Panc1 (cell line): ENCODE results near the gene RNF114. TPM values are rescaled to one million over a fixed set of nuclear protein-coding genes. Genes with fewer than 3 reads are reported as not detected.

Experiments used
- ATAC-seq: fragments of 200-7000 bp; cut with Tn5 transposase; 2 replicates; pipeline ENCODE4 v1.9.1; 2020; ENCODE audit warnings: mild to moderate bottlenecking, moderate library complexity
- BruUV-seq: library from RNA; stranded (reverse); fragments of 400-500 nt; replicated peaks from 2 replicates; lab custom pipeline; 2021; lab: Mats Ljungman, UMichigan
- CTCF ChIA-PET: fragments of 300-600 bp; sonication (Branson Sonifier 250); formaldehyde crosslinking; loops from one replicate; lab custom pipeline; 2022; ENCODE audit warnings: antibody characterized with exemption; lab: Charles Lee
- POLR2A ChIA-PET: fragments of 300-600 bp; sonication (Branson Sonifier 250); formaldehyde crosslinking; loops from one replicate; lab custom pipeline; 2022; ENCODE audit warnings: antibody characterized with exemption; lab: Charles Lee
- DNase-seq: peaks from one replicate; pipeline ENCODE4 v3.0.0-alpha.2; 2010; ENCODE audit warnings: low read depth, low spot score
- H3K27ac ChIP-seq: 2 replicates; pipeline ENCODE4 v1.5.1; 2011; ENCODE audit warnings: mild to moderate bottlenecking, low read length, inconsistent platforms
- H3K27me3 ChIP-seq: fragments of 200-500 bp; sonication (Bioruptor generic); 2 replicates; pipeline ENCODE4 v1.6.0; 2014; ENCODE audit warnings: low read length, inconsistent platforms; ENCODE audit not compliant: control insufficient read depth, insufficient read depth
- H3K36me3 ChIP-seq: fragments of 200-500 bp; sonication (Bioruptor generic); 2 replicates; pipeline ENCODE4 v1.5.1; 2014; ENCODE audit warnings: inconsistent platforms, mild to moderate bottlenecking, low read length, moderate library complexity; ENCODE audit not compliant: control insufficient read depth, insufficient read depth
- H3K4me1 ChIP-seq: 2 replicates; pipeline ENCODE4 v1.5.1; 2011; ENCODE audit warnings: inconsistent platforms, mild to moderate bottlenecking, low read length, moderate library complexity; ENCODE audit not compliant: control insufficient read depth, insufficient read depth
- H3K4me3 ChIP-seq, 2 experiments: 2 replicates each; pipeline ENCODE4 v1.5.1; 2011 to 2012; ENCODE audit warnings: low read depth in 2 of 2, low read length in 2 of 2, mild to moderate bottlenecking in 2 of 2, inconsistent platforms in 1 of 2, moderate library complexity in 1 of 2
- H3K9me3 ChIP-seq: fragments of 200-500 bp; sonication (Bioruptor generic); 2 replicates; pipeline ENCODE4 v1.5.1; 2014; ENCODE audit warnings: low read depth, mild to moderate bottlenecking, inconsistent platforms, low read length, moderate library complexity; ENCODE audit not compliant: control insufficient read depth, insufficient read depth
- CTCF ChIP-seq: fragments of 450-650 bp; IDR thresholded peaks from 2 replicates; pipeline ENCODE4 v1.5.1; 2017; ENCODE audit warnings: mild to moderate bottlenecking
- POLR2AphosphoS5 ChIP-seq: IDR thresholded peaks from 2 replicates; pipeline ENCODE4 v1.6.1; 2012; ENCODE audit warnings: mild to moderate bottlenecking, low read depth, low read length, moderate library complexity
- REST ChIP-seq, 2 experiments: IDR thresholded peaks; 2 replicates each; pipeline ENCODE4 v1.6.1; 2011 to 2012; ENCODE audit warnings: low read depth in 2 of 2, control low read depth in 1 of 2, low read length in 1 of 2, mild to moderate bottlenecking in 1 of 2, moderate library complexity in 1 of 2; ENCODE audit not compliant: insufficient read depth in 1 of 2
- SIN3A ChIP-seq: IDR thresholded peaks from 2 replicates; pipeline ENCODE4 v1.6.1; 2012; ENCODE audit warnings: low read depth, mild to moderate bottlenecking, low read length, moderate library complexity, borderline replicate concordance; ENCODE audit not compliant: insufficient read depth
- TCF7L2 ChIP-seq: IDR thresholded peaks from 2 replicates; pipeline ENCODE4 v1.6.1; 2011; ENCODE audit warnings: mild to moderate bottlenecking, low read depth, low read length, inconsistent platforms
- in situ Hi-C: cut with HindIII; loops from 2 replicates; pipeline ENCODE4 v1.10.0; 2016; ENCODE audit warnings: low sequenced_read_pairs, low pct_unique_long_range_greater_than_20kb
- intact Hi-C: fragments of 100-400 bp; cut with micrococcal nuclease; formaldehyde crosslinking; loops from one replicate; pipeline ENCODE4 v1.10.0; 2022; ENCODE audit not compliant: unreplicated experiment
- total RNA-seq: library from RNA; stranded (reverse); gene quantifications from one replicate; pipeline ENCODE4 v1.2.1, GENCODE V29; 2021; ENCODE audit not compliant: unreplicated experiment

RNF114 gene
- total RNA-seq, 1 experiment from 2014 or later, result 70.0 TPM

- peak overlapping the region; percentile 56 to 88 for H3K4me3 ChIP-seq
- H3K27me3 ChIP-seq, result no peaks in the 10 kb centered on the region
- no peak for DNase-seq
- intact Hi-C loops (loop anchor here (1.0 to 5.0 kb wide), 2 partner anchors 91 to 195 kb away; no protein-coding TSS in a partner anchor), in situ Hi-C loops (no loop called here)
- ATAC-seq, result no peak
- CTCF ChIA-PET, result interaction anchor here (4.8 kb wide), 1 partner anchor 88 kb away, joined by 97 read pairs; no protein-coding TSS in a partner anchor
- TF ChIP-seq POLR2AphosphoS5 (no peak), REST (IDR thresholded peaks at IDR 0.05; ENCODE audit: insufficient read depth in 1 of 2, low read depth in 2 of 2, low read length in 1 of 2) (no peak), TCF7L2 (no peak), SIN3A (no peak), CTCF (no peak)
- POLR2A ChIA-PET, result interaction anchor here (0.6 kb wide), 1 partner anchor 35 kb away, joined by 10 read pairs; no protein-coding TSS in a partner anchor
- H3K36me3 ChIP-seq, result no peaks in the 10 kb centered on the region
- peaks cover 38% of the 10 kb centered on the region for H3K4me1 ChIP-seq
- peak overlapping the region; percentile 81 for H3K27ac ChIP-seq
- H3K9me3 ChIP-seq, result no peaks in the 10 kb centered on the region
- BruUV-seq, result no TSS peak
Observed at GRCh38 chr20:49982072-49982345, 45.8 kb downstream of the RNF114 start.

GRCh38 chr20:49982346-49983122 is 46.3 kb downstream of the RNF114 start, which contains the start of gene SNAI1:
SNAI1 (plus strand) TSS chr20:49982980; CDS start chr20:49983060, 80 bp downstream.
- TF ChIP-seq CTCF, result peak; percentile 88; the same call in 1 of the 2 replicates
- TF ChIP-seq POLR2AphosphoS5, result peak; percentile 97
- TF ChIP-seq SIN3A, result peak; percentile 27; the same call in 1 of the 2 replicates
- TF ChIP-seq REST (IDR thresholded peaks at IDR 0.05; ENCODE audit: insufficient read depth in 1 of 2, low read depth in 2 of 2, low read length in 1 of 2), result no peak
- Histone ChIP-seq H3K4me1 (peaks cover 43% of the 10 kb centered on the region), H3K36me3 (no peaks in the 10 kb centered on the region), H3K27me3 (no peaks in the 10 kb centered on the region), H3K27ac (peak within 1 kb of the TSS; percentile 88), H3K4me3 (peak within 1 kb of the TSS; percentile 83 to 88), H3K9me3 (no peaks in the 10 kb centered on the region)
- intact Hi-C loops, result loop anchor here (1.0 to 5.0 kb wide), 2 partner anchors 91 to 195 kb away; no protein-coding TSS in a partner anchor
- in situ Hi-C loops, result no loop called here
- CTCF ChIA-PET, result interaction anchor here (4.8 kb wide), 1 partner anchor 87 kb away, joined by 97 read pairs; no protein-coding TSS in a partner anchor
- POLR2A ChIA-PET, result interaction anchor here (0.6 kb wide), 1 partner anchor 61 kb away, joined by 14 read pairs; no protein-coding TSS in a partner anchor
- no TSS peak for BruUV-seq
- DNase-seq (no peak), ATAC-seq (peak; percentile 83)
